GM18951 (cell line): ENCODE data around the gene THRSP.
"Not testable (repeated sequence)": the region's sequence is repeated elsewhere in the genome, so short reads cannot be mapped to it uniquely, and the experiment has no call there.

Source experiments
- POLR2A ChIP-seq: IDR thresholded peaks from 4 replicates; pipeline ENCODE4 v1.6.1; 2011; ENCODE audit warnings: mild to moderate bottlenecking; ENCODE audit not compliant: insufficient read length, insufficient read depth; ENCODE audit errors: extremely low read depth
- in situ Hi-C: fragments of 300-500 bp; cut with MboI; formaldehyde crosslinking; loops from one replicate; pipeline ENCODE4 v1.12.0; 2022; ENCODE audit warnings: low sequenced_read_pairs, mixed read lengths, inconsistent platforms; ENCODE audit not compliant: unreplicated experiment

The THRSP gene

DNA sequence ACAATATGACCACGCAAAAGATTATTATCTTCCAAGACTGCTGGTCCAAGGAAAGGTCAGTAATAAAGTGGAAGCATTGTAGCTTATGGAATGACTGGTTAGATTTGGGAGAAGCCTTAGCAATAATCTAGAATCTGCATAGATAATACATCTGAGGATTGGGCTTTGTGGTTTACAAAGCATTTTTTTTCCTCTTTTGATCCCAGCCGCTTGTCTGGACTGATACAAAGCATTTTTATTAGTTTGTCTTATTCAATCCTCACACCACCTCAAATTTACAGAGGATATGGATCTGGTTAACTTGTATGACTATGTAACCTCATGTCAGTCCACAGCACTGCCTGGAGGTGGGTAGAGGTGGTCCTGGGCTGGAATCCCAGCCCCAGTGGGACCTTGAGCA lies 990 bp upstream of the THRSP start:
- in situ Hi-C loops, result no loop called here
- no peak for TF ChIP-seq POLR2A

DNA sequence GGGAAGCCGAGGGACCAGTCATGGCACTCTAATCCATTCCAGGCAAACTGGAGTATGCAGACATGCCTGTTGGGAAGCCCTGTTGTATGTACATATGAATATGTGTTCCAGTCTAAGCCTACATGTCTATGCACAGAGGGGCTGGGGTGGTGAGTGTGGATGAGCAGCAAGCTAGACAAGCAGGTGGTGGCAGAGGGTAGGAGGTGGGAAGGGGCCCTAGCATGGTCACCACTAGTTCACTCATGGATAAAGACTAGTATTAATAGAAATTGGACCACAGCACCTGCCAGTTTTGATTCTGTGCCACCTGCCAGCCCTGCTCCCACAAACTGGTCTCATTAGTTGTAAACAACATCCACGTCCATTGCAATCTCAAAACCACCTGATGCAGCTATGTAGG lies 1.5 kb downstream of the THRSP start:
- no peak for TF ChIP-seq POLR2A
- in situ Hi-C loops, result no loop called here

DNA sequence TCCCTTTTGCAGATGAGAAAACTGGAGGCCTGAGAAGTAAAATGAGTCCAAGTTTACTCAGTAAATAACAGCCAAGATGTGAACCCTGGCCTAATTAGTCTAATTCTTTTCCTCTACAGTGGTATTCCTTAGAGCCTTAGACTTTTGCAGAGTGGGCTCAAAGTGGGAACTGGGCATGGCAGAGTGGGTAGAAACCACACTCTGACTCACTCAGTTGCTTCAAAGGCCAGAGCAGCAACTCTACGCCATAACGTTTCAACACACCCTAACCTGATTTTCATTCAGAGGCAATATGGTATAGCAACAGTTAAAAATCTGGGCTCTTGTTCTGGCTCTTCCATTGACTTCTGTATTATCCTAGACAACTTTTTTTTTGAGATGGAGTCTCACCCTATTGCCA lies 2.8 kb downstream of the THRSP start:
- TF ChIP-seq POLR2A, result no peak
- in situ Hi-C loops, result no loop called here

DNA sequence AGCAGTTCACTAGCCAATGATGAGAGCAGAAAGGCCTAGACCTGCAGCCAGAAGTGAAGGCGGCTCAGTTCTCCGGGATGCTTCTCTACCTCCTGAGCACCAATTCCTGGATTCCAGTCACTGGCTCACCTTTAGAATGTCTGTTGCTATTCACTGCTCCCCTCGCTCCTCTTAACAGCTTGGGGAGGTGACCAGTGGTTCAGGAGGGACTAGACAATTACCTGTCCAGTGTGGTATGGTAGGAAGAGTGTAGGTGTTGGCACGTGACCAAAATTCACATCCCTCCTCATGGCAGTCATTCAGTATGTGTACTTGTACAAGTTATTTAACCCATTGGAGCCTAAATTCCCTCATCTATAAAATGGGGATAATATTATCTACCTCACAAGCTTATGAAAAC lies 4.0 kb downstream of the THRSP start:
- in situ Hi-C loops, result no loop called here
- TF ChIP-seq POLR2A, result no peak

DNA sequence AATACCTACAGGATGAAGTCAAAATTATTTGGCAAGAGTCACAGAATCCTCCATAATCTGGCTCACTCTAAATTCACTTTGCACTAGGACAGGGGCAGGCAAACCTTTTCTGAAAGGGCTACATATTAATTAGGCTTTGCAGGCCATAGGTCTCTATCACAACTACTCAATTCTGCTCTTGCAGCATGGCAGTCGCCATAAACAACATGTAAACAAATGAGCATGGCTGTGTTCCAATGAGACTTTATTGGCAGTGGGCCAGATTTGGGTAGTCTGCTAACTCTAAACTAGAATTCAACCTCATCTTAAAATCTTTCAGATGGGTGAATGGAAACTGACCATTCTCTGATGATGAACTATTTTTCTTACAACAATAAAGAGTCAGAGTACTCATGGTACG lies 5.8 kb downstream of the THRSP start:
- in situ Hi-C loops, result no loop called here
- no peak for TF ChIP-seq POLR2A

DNA sequence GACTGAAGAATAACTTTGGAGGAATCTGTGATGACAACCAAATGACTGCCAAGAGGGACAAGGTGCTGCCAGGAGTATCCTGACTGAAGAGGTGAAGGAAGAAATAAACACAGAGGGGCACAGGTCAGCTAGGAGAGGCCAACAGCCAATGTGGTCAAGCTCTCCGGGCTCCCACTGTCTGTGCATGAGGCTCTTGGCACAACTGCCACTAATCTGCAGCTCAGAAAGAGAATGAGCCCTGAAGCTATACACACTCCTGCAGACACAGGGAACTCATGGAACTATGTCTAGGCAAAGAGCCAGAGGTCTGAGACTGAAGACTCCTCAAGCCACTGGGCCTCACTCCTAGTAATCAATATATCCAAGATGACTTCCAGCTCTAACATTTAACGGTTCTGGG lies 7.0 kb downstream of the THRSP start:
- in situ Hi-C loops, result no loop called here

DNA sequence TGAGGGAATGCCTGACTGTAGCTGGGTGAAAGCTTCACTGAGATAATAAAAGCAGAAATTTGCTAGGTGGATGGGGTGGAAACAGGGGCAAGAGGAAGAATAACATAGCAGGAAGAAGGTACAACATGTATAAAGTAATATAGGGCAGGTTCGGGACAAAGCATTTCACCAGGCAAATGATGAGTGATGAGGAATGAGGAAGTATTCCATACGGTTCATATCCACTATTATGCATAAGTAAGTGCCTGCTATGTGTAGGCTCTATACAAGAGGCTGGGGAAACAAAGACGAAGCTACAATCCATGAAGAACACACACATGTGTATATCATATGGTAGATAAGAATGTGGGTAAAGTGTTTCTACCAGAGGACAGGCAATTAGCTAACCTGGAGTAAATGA lies 8.1 kb downstream of the THRSP start:
- in situ Hi-C loops, result no loop called here
- no peak for TF ChIP-seq POLR2A

More for the DNA sequence above, 7.0 kb downstream of the THRSP start:
- no peak for TF ChIP-seq POLR2A

DNA sequence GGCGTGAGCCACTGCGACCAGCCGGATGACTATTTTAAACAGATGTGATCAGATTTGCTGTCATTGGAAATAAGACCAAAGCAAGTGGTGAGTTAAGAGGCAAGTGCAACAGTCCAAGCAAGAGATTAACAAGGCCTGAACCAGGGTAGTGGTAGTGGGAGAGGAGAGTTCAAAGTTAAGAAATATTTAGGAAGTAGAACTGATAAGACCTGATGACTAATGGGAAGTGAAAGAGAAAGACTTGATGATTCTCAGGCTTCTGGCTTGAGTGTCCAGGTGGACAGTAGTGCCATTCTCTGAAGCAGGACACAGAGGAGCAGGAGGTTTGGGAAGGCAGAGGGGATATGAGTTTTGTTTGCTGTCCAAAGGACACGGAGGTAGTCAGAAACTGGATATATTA lies 8.8 kb downstream of the THRSP start:
- no peak for TF ChIP-seq POLR2A
- in situ Hi-C loops, result no loop called here

DNA sequence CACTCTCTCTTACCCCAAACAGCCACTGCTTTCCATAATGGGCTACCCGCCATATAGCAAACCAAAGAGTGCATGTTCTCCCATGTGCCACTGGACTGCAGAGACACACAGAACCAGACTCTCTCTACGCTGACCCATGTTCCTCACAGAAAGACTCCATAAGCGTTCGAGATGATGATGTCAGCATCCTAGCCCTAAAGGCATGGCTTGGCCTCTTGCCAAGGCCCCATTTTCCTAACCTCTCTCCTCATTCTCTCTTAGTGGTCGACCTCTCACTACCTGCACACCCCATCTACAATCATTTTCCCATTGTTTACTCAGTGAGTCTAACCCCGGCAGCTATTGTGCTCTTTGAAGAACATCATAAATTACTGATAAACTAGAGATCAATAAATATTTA lies 11.1 kb downstream of the THRSP start:
- no peak for TF ChIP-seq POLR2A
- in situ Hi-C loops, result no loop called here

DNA sequence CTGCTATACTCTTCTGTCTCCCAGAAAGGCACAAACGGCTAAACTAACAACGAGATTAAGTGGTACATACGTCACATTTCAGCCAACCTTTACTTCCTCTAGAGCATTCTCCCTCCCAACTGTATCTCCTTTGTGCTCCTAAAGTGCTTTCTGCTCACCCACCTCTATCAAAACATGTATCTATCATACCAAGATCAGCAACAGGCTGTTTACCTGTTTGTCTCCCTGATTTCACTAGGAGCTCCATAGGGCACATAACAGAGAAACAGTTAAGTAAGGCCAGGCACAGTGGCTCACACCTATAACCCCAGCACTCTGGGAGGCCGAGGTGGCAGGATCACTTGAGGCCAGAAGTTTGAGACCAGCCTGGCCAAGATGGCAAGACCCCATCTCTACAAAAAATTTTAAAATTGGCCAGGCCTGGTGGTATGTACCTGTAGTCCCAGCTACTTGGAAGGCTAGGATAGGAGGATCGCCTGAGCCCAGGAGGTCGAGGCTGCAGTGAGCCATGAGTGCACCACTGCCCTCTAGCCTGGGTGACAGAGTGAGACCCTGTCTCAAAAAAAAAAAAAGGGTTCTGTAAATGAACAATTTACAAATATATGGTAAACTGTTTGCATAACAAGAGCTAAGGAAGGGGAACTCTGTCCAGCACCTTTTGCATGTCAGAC lies 13.2 kb downstream of the THRSP start:
- no peak for TF ChIP-seq POLR2A
- in situ Hi-C loops, result no loop called here

DNA sequence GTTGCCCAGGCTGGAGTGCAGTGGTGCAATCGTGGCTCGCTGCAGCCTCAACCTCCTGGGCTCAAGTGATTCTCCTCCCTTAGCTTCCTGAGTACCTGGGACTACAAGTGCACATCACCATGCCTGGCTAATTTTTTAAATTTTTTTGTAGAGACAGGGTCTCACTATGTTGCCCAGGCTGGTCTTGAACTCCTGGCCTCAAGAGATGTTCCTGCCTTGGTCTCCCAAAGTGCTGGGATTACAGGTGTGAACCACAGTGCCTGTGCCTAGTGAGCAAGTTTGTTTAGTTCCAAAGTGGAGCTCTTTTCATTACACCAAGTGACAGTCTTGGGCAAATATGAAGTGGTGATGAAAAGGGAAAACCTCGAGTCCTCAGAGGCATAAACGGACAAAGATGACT lies 13.9 kb downstream of the THRSP start:
- in situ Hi-C loops, result not testable (repeated sequence)

DNA sequence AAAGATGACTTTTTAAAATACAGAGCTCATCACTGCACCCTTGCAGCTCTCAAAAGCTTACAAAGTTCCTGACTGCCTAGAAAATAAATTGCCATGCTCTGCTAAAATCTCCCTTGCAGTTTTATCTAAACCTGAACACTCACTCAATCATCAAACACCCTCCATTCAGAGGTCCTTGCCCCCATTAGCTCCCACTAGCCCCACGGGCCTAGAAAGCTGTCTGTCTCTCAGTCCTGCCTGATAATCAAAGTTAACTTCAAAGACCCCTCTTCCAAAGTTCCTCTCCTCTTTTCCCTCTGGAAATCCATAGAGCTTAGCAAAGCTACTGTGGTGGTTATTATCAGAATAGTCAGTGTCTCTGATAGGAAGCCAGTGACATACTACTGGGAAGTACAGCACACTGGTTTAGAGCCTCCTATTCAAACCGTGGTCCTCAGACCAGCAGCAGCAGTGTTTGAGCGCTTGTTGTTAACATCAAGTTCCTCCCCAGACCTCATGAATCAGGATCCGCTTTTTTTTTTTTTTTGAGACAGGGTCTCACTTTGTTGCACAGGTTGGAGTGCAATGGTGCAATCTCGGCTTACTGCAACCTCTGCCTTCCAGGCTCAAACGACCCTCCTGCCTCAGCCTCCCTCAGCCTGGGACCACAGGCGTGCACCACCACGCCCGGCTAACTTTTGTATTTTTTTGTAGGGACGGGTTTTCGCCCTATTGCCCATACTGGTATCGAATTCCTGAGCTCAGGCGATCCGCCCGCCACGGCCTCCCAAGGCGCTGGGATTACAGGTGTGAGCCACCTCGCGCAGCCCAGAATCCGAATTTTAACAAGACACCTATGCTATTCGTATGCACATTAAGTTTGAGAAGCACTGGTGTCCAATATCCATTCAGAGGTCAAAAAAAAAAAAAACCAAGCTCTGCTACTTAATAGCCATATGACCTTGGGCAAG lies 14.8 kb downstream of the THRSP start:
- TF ChIP-seq POLR2A, result no peak
- in situ Hi-C loops, result no loop called here

DNA sequence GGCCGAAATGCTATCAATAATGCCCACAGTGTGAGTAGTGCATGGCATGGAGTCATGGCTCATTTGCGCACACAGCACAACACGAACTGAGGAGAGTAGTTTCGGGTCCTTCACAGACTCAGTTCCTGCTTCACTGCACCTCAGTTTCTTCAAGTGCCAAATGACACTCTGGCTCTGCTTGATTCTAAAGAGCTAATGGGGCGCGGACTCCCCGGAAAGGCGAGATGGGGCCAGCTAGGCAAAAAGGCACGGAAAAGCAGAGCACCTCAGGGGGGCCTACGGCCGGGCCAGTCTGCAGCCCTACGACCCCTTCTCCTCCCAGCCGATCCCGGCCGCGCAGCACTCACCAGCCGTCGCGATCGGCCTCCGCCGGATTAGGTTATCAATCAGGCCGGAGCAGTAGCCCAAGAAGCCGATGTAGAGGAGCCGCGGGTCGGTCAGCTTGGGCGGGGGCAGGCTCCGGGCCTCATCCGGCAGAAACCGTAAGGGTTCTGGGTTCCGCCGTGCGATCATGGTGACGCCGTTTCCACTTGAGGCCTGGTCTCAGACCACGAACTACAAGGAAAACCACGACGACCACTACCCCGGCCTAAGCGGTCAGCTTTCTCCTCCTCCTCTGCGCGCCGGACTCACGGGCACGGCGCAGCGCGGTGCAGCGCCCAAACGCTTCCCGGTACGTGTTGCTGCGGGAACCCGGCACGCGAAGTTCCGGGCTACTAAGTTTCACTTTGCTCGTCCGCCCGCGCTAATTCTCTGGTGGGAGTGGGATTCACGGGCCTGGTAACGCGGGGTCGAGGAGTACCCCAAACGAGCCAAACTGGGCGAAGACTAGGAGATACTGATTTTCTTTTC lies 15.8 kb downstream of the THRSP start, which contains the start of gene NDUFC2:
TSS of gene NDUFC2 (minus strand) at position 631 of the 852 bp plus-strand sequence. CDS start at position 513, 118 bp downstream.
- in situ Hi-C loops, result no loop called here
- TF ChIP-seq POLR2A, result peak; percentile 84

DNA sequence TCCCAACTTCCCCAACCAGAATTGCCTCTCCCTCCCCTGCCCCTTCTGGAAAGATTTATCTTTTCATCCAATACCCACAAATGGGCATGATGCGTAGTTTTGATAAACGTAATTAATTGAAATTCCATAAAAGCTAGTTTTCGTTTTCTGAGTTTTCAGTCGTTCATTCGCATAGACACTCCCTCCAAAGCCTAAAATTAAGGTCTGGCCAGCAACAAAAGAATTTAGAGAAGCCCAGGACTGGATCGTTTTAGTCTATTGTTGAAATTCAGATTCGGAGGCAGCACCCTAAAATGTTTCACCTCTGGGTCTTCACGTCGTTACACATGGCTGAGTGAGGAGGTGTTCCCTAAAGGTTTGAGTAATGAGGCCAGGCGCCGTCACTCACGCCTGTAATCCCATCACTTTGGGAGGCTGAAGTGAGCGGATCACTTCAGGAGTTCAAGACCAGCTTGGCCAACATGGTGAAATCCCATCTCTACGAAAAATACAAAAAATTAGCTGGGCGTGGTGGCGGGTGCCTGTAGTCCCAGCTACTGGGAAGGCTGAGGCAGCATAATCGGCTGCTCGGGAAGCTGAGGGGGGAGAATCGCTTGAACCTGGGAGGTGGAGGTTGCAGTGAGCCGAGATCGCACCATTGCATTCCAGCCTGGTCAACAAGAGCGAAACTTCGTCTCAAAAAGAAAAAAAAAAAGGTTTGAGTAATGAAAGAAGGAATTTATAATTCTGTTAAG lies 16.6 kb downstream of the THRSP start:
- TF ChIP-seq POLR2A, result no peak
- in situ Hi-C loops, result no loop called here
